Activated CD8-positive, alpha-beta memory T cell treated with anti-CD3 and anti-CD28 coated beads, Interleukin-2, amount 50 U/mL, for 24 hours (primary cell): ENCODE results near the gene DLGAP4.

ENCODE experiments used
- DNase-seq: peaks from one replicate; pipeline ENCODE4 v3.0.0-alpha.2; 2020; ENCODE audit errors: extremely low read depth

Gene DLGAP4

DNA sequence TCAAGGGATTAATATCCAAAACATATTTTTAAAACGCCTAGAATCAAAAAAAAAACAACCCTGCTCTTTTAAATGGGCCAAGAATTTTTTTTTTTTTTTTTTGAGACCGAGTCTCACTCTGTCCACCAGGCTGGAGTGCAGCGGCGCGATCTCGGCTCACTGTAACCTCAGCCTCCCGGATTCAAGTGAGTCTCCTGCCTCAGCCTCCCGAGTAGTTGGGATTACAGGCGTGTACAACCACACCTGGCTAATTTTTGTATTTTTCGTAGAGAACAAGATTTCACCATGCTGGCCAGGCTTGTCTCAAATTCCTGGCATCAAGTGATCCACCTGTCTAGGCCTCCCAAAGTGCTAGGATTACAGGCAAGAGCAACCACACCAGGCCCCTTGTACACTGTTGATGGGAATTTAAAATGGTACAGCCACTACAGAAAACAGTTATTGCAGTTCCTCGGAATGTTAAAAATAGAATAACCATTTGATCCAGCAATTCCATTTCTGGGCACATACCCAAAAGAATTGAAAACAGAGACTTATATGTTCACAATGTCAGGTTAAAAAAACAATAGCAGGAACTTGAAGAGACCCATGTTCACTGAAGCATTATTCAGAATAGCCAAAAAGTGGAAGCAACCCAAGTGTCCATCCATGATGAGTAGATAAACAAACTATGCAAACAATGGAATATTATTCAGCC, 232.0 kb downstream of the DLGAP4 start:
- no peak for DNase-seq

DNA sequence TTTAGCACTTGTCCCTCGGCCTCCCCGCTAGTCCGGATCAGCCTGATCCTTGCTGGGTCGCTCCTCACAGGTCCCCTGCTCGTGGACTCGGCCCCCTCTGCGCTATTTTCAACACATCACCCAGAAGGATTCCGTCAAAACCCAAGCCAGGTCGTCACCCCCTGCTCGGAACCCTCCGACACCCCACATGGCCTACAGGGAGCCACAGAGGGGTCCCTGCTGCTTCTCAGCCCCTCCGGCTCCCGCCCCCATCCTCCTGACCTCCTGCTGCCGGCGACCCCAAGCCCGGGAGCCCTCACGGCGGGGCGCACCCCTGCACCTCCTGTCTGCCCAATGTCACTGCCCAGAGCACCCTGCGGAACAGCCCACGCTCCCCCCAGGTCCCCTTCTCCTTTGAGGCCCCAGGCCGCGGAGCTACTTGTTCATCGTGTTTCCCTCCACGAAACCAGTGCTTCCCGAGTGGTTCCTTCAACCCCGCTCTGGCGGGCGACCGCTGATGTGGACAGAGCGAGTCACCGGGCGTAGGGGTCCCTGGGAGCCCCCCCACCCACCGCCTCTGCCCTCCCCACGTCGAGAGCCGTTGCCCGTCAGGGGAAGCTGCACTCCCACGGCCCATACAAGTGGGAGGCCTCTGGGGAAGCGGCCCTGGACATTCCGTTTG, 234.5 kb downstream of the DLGAP4 start:
- DNase-seq, result no peak

DNA sequence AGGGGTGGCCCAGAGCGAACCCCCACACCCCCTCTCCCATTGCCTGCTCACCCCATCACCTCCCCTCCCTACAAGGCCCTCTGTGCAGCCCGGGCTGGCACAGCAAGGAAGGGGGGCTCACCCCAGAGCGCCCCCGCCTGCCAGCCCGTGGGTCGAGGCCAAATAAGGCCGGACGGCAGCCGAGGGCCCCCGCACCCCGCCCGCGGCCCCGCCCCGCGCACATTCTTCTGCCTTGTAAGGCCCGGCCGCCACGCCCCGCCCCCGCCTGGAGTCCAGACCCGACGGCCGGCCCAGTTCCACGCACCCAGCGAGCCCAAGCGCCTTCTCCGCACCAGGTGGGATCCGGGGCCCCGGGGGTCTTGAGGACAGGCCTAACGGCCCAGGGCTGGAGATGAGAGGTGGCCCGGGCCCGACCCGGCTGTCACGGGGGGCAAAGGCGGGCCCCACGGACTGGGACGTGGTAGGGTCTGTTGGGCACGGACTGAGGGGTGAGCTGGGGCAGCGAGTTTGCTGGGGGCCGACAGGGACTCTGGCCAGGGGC, 235.2 kb downstream of the DLGAP4 start, which contains the start of gene MYL9:
Gene MYL9, plus strand, starts transcription at position 293 of the 541 bp plus-strand sequence. CDS start 3,366 bp downstream, outside the sequence.
- no peak for DNase-seq

DNA sequence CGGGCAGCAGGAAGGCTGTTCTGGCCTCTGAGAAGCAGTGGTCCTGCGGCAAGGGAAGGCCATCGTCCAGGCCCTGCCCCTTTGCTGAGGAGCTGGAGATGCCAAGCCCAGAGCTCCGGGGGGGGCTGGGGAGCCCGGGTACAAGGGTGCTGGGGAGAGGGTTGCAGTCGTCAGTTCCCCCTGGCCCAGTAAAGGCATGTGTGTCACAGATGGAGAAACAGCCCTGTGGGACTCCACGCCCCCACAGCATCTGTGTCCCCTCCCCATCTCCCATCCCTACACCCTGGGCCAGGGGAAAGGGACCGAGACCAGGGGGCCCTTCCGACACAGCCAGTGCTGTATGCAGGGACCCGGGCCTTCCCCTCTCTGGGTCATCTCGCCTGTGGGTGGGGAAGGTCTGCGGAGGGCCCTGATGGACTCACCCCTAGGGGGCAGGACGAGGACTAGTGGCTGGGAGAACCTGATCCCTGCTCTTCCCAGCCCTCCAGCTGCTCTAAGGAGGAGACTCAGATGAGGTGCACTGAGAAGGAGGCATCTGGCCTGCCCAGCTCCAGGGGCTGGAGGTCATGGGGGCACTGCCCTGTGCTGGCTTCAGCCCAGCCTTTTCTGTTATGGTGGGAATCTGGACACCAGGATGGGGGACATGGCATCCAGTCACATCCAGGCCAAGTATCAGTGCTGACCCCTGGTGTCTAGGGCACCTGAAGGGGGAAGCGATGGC, 235.8 kb downstream of the DLGAP4 start:
- no peak for DNase-seq

DNA sequence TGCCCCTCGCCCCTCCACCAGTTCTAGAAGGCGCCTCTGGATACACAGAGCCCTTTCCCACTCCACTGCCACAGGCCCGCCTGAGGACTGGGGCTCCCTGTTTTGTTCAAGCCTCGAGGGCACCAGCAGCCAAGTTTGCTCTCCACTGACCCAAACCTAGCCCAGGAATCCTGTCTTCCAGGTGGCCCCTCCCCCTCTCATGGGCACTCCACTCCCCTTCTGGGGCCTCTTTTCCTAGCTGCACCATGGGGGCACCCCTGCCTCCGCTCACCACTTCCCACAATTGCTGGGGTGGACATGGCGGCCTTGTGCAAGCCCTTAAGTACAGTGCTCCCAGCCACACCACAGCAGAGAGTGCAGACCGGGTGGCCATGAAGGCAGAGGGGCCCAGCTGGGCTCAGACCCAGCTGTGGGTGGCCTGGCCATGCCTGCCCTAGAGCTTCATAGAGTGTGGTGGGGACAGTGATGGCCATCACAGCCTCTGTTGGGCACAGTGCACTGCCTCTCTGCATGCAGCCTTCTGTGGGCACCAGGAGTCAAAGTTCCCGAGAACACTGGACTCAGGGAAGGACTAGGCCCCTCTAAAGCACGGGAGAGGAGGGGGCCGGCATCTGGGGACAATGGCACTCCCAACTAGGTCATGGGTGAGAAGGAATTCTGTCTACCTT, 236.5 kb downstream of the DLGAP4 start:
- DNase-seq, result no peak

DNA sequence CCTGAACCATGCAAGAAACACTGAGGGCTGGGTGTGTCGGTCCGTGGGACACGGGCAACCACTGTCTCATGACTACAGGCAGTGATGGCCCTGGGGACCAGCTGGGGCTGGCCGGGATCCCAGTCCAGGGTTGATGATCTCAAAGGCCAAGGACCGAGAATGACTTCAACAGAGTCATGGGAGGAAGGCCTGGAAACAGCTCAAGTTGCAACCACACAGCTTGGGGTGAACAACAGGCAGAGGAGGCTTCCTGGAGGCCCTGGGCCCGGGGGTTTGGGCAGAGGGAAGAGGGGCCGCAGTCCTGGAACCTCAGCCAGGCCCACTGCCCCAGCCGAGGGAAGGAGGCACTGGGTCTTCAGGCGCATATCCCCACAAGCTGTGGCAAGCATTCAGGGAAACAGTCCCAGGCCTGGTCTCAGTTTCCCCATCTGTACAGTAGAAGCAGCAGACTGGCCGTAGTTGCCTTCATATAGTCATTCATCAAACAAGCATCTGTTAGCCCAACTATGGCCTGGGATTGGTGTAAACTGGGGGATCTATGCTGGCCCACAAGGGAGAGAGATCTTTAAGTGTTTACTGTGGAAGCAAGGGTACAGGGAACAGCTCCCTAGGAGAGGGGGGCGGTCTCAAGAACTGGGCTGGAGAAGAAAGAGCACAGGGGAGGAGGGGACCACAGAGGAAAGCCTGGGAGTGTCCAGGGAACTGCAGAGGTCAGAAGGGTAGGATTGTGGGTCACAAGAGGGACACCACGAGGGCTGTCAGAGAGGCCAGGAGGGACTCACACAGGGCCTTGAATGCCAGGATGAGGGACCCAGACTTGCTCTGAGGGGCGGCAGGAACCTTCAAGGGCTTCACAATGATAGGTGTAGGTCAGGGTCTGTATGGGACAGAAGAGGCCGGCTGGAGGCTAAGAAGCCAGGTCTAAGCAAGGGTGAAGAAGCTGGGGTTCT, 237.3 kb downstream of the DLGAP4 start:
- no peak for DNase-seq

DNA sequence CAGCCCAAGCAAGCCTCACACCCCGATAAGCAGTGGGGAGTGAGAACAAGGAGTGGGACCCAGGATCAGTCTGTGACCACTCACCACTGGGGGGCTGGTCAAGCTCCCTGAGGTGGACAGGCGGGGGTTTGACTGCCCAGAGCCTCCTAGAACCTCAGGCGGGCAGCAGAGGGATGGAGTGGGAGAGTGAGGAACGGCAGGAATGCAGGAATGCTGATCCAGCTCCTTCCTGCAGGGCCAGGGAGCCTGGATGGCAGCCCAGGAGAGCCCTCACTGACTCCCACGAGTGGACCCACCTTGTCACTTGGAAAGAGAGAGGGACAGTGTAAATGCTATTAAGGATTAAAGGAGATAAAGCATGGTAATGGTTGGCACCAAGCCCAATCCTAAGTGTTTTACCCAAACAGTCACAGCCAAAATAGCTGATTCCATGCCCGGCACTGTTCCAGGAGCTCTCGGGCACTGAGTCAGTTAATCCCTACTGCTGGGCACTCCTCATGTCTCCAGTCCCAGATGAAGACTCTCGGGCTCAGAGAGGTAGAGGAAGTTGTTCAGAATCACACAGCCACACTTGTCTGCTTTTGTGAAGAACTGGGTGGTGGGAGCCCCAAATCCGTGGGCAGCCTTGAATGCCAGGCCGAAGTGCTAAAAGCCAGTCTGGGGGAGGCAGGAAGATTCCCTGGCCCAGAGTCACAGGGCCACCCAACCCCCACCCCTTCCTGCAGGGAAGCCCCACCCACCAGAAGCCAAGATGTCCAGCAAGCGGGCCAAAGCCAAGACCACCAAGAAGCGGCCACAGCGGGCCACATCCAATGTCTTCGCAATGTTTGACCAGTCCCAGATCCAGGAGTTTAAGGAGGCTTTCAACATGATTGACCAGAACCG, 238.2 kb downstream of the DLGAP4 start:
- no peak for DNase-seq

DNA sequence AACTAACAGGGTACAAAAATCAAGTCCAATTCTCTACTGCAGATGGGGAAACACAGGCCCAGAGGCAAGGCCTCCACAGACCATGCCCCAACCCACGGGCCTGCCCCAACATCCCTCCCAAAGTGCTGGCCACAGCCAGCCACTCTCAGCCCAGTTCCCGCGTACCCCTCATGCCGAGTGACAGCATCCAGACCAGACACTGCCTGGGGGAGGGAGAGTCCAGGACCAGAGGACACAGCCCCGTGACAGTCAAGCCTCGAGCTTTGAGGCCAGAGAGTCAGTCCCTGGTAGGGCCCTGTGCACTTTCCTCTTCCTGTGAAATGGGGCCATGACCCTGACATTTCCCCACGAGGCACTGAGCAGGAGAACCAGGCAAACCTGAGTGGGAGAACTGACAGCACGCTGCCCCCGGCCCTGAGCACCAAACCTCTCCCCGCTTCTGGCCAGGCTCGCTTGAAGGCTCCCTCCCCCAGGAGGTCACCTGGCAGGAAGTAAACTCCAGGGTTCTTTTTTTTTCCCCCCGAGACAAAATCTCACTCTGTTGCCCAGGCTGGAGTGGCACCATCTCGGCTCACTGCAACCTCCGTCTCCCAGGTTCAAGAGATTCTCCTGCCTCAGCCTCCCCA, 240.1 kb downstream of the DLGAP4 start:
- no peak for DNase-seq

DNA sequence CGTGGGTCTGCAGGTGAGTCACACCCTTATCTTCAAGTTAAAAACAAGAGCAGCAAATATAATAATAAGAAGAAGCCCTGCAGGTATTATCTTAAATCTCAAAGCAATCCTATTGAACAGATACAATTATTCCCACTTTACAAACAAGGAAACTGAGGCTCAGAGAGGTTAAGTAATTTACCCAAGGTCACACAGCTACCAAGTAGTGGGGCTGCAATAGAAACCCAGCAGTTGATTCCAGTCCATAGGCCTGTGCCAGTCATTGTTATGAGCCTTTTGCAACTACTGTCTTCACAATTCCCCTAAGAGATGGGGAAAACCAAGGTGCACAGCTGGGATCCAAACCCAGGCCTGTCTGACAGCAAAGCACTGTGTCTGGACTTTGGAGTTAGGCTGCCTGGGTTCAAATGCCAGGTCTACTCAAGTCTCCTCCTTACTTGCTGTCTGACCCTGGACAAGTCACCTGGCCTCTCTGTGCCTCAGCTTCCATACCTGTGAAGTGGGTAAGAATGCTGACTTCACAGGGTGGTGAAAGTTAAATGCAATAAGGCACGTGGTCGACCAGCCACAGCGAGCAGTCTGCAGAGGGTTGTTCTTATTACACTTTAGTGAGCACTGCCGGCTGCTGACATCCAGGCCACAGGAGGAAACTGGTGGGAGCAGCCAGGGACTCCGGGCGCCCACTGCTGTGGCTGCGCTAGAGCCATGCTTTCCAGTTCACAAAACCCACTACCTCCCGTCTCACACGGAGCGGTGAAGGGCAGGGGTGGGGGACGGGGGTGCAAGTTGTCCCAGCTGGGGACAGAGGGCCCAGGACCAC, 241.3 kb downstream of the DLGAP4 start:
- DNase-seq, result no peak

DNA sequence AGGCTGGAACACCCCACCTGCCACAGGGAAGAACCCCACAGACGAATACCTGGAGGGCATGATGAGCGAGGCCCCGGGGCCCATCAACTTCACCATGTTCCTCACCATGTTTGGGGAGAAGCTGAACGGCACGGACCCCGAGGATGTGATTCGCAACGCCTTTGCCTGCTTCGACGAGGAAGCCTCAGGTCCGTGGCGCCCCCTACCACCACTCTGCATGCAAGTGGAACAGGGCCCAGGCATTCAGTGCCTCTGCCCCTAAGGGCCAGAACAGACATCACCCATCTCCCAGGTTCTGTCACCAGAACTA, 241.8 kb downstream of the DLGAP4 start:
- DNase-seq, result no peak

DNA sequence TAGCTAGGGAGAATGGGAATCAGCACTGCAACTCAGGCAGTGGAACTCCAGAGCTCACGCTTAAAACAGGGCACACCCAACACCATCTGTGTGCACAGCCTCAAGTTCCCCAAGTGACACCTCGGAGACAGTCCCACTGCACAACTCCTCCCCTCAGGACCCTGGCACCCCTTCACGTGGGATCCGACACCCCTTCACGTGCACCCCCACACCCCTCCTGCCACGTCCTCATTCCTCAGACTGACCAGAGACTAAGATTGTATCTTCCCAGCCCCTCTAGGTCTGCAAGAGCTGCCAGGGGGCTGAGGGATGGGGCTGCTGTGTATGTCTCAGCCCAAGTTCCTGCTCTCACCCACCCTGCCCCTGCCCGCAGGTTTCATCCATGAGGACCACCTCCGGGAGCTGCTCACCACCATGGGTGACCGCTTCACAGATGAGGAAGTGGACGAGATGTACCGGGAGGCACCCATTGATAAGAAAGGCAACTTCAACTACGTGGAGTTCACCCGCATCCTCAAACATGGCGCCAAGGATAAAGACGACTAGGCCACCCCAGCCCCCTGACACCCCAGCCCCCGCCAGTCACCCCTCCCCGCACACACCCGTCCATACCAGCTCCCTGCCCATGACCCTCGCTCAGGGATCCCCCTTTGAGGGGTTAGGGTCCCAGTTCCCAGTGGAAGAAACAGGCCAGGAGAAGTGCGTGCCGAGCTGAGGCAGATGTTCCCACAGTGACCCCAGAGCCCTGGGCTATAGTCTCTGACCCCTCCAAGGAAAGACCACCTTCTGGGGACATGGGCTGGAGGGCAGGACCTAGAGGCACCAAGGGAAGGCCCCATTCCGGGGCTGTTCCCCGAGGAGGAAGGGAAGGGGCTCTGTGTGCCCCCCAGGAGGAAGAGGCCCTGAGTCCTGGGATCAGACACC, 242.8 kb downstream of the DLGAP4 start:
- no peak for DNase-seq

DNA sequence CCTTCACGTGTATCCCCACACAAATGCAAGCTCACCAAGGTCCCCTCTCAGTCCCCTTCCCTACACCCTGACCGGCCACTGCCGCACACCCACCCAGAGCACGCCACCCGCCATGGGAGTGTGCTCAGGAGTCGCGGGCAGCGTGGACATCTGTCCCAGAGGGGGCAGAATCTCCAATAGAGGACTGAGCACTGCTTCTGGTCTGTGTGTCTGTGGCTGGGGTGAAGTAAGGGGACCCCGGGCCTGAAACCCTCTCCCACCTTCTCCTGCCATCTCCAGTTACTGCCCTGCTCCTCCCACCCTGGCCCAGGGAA, 243.4 kb downstream of the DLGAP4 start:
- DNase-seq, result no peak

DNA sequence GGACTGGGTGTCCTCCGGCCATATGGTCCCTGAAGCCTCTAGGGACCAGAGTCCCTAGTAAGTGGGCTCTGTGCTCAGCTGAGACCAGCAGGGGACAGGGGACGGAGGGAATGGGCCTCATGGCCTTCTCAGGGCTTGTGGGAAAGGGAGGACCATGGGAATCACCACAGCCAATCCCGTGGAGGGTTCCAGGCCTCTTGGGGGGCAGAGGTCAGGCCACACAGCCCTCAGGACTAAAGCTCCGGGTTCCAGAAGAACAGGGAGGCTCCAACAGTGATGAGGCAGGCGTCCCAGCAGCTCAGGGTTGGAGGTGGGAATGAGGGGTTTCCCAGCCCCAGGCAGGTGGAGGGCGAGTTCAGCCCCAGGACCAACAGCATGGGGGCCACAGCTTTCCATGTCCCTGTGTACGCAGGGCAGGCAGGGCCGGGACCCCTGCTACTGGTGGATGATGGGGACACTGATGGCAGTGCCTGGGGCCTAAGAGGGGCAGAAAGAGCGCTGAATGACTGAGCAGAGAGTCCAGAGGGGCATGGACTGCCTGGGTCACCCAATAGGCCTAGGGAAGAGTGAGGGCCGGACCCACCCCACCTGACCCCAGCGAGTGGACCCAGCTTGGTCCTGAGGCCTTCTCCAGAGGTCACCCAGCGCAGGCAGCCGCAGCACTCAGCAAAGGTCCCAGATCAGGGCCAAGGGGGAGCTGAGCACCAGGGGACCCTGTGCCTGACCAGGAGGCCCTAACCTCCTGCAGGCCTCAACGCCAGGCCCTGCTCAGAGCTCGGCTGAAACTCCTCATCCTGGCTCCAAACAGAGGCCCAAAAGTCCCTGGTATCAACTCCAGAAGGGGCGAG, 244.0 kb downstream of the DLGAP4 start:
- no peak for DNase-seq

DNA sequence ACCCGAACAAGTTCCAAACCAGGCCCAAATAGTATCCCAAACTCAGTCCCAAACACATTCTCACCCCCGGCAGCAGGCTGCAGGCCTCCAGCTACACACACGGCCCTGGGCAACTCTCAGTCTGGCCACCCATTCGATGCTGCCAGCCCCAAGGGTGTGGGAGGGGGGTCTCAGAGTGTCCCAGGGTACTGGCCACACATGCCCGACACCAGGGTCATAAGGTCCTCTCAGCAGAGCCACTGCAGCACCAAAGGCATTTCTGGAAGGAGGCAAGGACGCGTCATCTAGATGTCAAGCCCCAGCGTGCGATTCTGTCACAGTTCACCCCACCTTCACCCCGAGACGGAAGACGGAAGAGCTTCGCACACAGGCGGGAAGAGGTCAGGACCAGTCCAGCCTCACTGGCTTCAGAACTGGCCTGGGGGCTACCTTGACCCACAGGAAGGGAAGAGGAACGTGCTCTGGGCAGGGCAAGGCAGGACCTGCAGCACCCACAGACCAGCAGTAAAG, 244.7 kb downstream of the DLGAP4 start:
- no peak for DNase-seq

DNA sequence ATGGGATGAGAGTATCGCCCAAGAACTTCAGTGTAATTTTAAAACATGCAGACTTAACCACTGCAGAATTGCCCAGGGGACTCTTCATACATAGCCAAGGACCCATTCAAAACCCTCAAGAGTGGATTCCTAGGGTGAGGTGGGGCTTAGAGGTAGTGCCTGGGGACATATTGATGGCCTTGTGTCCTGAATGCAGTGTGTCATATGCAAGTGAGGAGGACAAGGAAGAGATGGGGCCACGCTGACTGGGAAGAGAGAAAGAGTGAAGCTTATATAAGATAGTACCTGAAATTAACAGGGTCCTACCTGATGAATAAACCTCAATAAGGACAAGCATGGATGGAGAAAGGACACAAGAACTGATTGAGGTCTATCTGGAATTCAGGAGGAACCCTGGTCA, 249.1 kb downstream of the DLGAP4 start:
- no peak for DNase-seq

DNA sequence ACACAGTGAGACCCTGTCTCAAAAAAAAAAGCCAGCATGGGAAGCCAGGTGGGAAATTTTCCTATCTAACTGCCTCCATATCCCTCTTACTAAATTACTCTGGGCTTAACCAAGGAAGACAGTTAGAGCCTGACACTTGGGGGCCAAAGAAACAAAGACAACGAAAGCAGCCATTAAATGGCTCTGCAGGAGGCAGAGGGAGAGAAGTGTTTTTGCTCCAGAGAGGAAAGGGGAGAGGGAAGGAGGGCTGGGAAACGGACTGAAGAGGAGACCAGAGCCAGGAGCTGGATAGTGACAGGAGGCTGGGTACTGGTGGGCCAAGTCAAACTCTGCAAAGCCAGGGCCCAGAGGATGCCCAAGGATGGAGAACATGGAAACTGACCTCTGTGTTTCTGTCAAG, 256.6 kb downstream of the DLGAP4 start:
- DNase-seq, result no peak

DNA sequence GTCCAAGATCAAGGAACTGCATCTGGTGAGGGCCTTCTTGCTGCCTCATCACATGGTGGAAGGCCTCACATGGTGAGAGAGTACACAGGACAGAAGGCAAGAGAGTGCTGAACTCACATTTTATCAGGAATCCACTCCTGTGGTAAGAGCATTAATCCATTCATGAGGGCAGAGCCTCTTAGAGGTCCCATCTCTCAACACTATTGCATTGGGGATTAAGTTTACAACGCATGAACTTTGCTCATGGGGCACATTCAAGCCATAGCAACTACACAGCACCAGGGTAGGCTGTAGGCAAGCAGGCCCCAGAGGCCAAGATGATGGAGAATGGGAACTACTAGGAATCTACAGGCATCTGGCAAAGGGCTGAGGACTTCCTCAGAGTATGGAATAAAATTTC, 257.2 kb downstream of the DLGAP4 start:
- no peak for DNase-seq
